H9 (cell line): ENCODE data around the gene ANKRD12. TPM values are rescaled to one million over a fixed set of nuclear protein-coding genes. Genes with fewer than 3 reads are reported as not detected.
"Not testable (repeated sequence)": the region's sequence is repeated elsewhere in the genome, so short reads cannot be mapped to it uniquely, and the experiment has no call there.

ENCODE experiments used
- DNase-seq: peaks from one replicate; pipeline ENCODE4 v3.0.0-alpha.2; 2017
- H2AFZ ChIP-seq: one replicate; pipeline ENCODE4 v1.6.1; 2013; ENCODE audit warnings: mild to moderate bottlenecking, low read length, control low read depth, moderate library complexity
- H2AK5ac ChIP-seq: 2 replicates; pipeline ENCODE4 v1.6.1; 2013; ENCODE audit warnings: low read length, control low read depth, mixed read lengths; ENCODE audit not compliant: insufficient read length
- H2BK120ac ChIP-seq: one replicate; pipeline ENCODE4 v1.6.1; 2013; ENCODE audit warnings: low read depth, mild to moderate bottlenecking, low read length, control low read depth, inconsistent platforms; ENCODE audit not compliant: poor library complexity, severe bottlenecking
- H2BK12ac ChIP-seq: 2 replicates; pipeline ENCODE4 v1.6.1; 2013; ENCODE audit warnings: low read length, control low read depth, mixed read lengths, low read depth; ENCODE audit not compliant: insufficient read length
- H2BK15ac ChIP-seq: 2 replicates; pipeline ENCODE4 v1.6.1; 2013; ENCODE audit warnings: low read depth, low read length, control low read depth
- H2BK20ac ChIP-seq: one replicate; pipeline ENCODE4 v1.6.1; 2013; ENCODE audit warnings: low read depth, mild to moderate bottlenecking, low read length, control low read depth, inconsistent platforms; ENCODE audit not compliant: poor library complexity, severe bottlenecking
- H2BK5ac ChIP-seq: 2 replicates; pipeline ENCODE4 v1.6.1; 2013; ENCODE audit warnings: low read length, control low read depth, mixed read lengths; ENCODE audit not compliant: insufficient read length
- H3K14ac ChIP-seq: 2 replicates; pipeline ENCODE4 v1.6.1; 2013; ENCODE audit warnings: low read length, control low read depth; ENCODE audit not compliant: insufficient read depth
- H3K18ac ChIP-seq: 2 replicates; pipeline ENCODE4 v1.6.1; 2013; ENCODE audit warnings: low read depth, mild to moderate bottlenecking, mixed read lengths, low read length, control low read depth; ENCODE audit not compliant: insufficient read length
- H3K23ac ChIP-seq: 2 replicates; pipeline ENCODE4 v1.6.1; 2013; ENCODE audit warnings: low read length, control low read depth, mixed read lengths, low read depth; ENCODE audit not compliant: insufficient read length
- H3K23me2 ChIP-seq: 2 replicates; pipeline ENCODE4 v1.6.1; 2013; ENCODE audit warnings: low read depth, mild to moderate bottlenecking, mixed read lengths, low read length, control low read depth; ENCODE audit not compliant: insufficient read length, poor library complexity, severe bottlenecking
- H3K27ac ChIP-seq: 2 replicates; pipeline ENCODE4 v1.5.1; 2013; ENCODE audit warnings: low read length, control low read depth, mixed read lengths, low read depth; ENCODE audit not compliant: insufficient read length
- H3K27me3 ChIP-seq: 2 replicates; pipeline ENCODE4 v1.6.1; 2013; ENCODE audit warnings: low read length, control low read depth, inconsistent platforms; ENCODE audit not compliant: insufficient read depth
- H3K4ac ChIP-seq: 2 replicates; pipeline ENCODE4 v1.6.1; 2013; ENCODE audit warnings: low read depth, mild to moderate bottlenecking, control low read depth, inconsistent platforms, low read length, moderate library complexity
- H3K4me1 ChIP-seq: 2 replicates; pipeline ENCODE4 v1.6.1; 2013; ENCODE audit warnings: low read length, control low read depth, inconsistent platforms; ENCODE audit not compliant: insufficient read depth
- H3K4me2 ChIP-seq: 2 replicates; pipeline ENCODE4 v1.6.1; 2013; ENCODE audit warnings: low read length, control low read depth, mixed read lengths; ENCODE audit not compliant: insufficient read length, insufficient read depth
- H3K56ac ChIP-seq: 2 replicates; pipeline ENCODE4 v1.6.1; 2013; ENCODE audit warnings: low read depth, mild to moderate bottlenecking, mixed read lengths, low read length, control low read depth; ENCODE audit not compliant: insufficient read length
- H3K79me1 ChIP-seq: 2 replicates; pipeline ENCODE4 v1.6.1; 2013; ENCODE audit warnings: low read depth, mild to moderate bottlenecking, moderate library complexity, low read length, control low read depth, inconsistent platforms; ENCODE audit not compliant: insufficient read depth, poor library complexity, severe bottlenecking
- H3K79me2 ChIP-seq: 2 replicates; pipeline ENCODE4 v1.6.1; 2013; ENCODE audit warnings: low read length, control low read depth, inconsistent platforms; ENCODE audit not compliant: insufficient read depth
- H3K9ac ChIP-seq: 2 replicates; pipeline ENCODE4 v1.6.1; 2013; ENCODE audit warnings: low read length, control low read depth, mixed read lengths; ENCODE audit not compliant: insufficient read length; ENCODE audit errors: extremely low read depth
- H3K9me3 ChIP-seq: one replicate; pipeline ENCODE4 v1.6.1; 2013; ENCODE audit warnings: low read depth, low read length, inconsistent platforms; ENCODE audit not compliant: control insufficient read depth
- H3T11ph ChIP-seq: one replicate; pipeline ENCODE4 v1.6.1; 2013; ENCODE audit warnings: mild to moderate bottlenecking, low read length, control low read depth, inconsistent platforms
- H4K20me1 ChIP-seq: one replicate; pipeline ENCODE4 v1.6.1; 2013; ENCODE audit not compliant: control insufficient read depth, insufficient read length, insufficient read depth
- H4K5ac ChIP-seq: 2 replicates; pipeline ENCODE4 v1.6.1; 2013; ENCODE audit warnings: low read depth, mild to moderate bottlenecking, mixed read lengths, low read length, control low read depth; ENCODE audit not compliant: insufficient read length
- H4K8ac ChIP-seq: replicated peaks from 2 replicates; pipeline ENCODE4 v1.6.1; 2013; ENCODE audit warnings: low read length, control low read depth, mixed read lengths, low read depth; ENCODE audit not compliant: insufficient read length
- H4K91ac ChIP-seq: 2 replicates; pipeline ENCODE4 v1.6.1; 2013; ENCODE audit warnings: low read depth, mild to moderate bottlenecking, moderate library complexity, mixed read lengths, low read length, control low read depth; ENCODE audit not compliant: insufficient read length
- H3K27ac Mint-ChIP-seq, 3 experiments: 2 replicates in 2 of 3; 3 replicates in 1 of 3; pipeline ENCODE4 v1.8.0; 2020 to 2021; ENCODE audit warnings: mixed read lengths in 3 of 3, mild to moderate bottlenecking in 1 of 3, moderate library complexity in 1 of 3
- H3K27me3 Mint-ChIP-seq: 2 replicates; pipeline ENCODE4 v1.8.0; 2021; ENCODE audit warnings: low read depth, mild to moderate bottlenecking, moderate library complexity, mixed read lengths
- H3K36me3 Mint-ChIP-seq, 3 experiments: 2 replicates in 2 of 3; 3 replicates in 1 of 3; pipeline ENCODE4 v1.8.0; 2020 to 2021; ENCODE audit warnings: low read depth in 3 of 3, mixed read lengths in 3 of 3; ENCODE audit not compliant: insufficient read depth in 1 of 3
- H3K4me1 Mint-ChIP-seq, 2 experiments: 2 replicates each; pipeline ENCODE4 v1.8.0; 2020; ENCODE audit warnings: mixed read lengths in 2 of 2
- H3K4me3 Mint-ChIP-seq, 2 experiments: 2 replicates in 1 of 2; 3 replicates in 1 of 2; pipeline ENCODE4 v1.8.0; 2020 to 2021; ENCODE audit warnings: mild to moderate bottlenecking in 2 of 2, mixed read lengths in 2 of 2, moderate library complexity in 1 of 2
- H3K9me3 Mint-ChIP-seq, 2 experiments: 2 replicates in 1 of 2; 3 replicates in 1 of 2; pipeline ENCODE4 v1.8.0; 2020; ENCODE audit warnings: mild to moderate bottlenecking in 2 of 2, mixed read lengths in 2 of 2, moderate library complexity in 1 of 2
- WGBS: extraction: QIAGEN DNeasy Blood & Tissue Kit; methylation state at CpG from one replicate; pipeline ENCODE4 v1.1.7; 2013; ENCODE audit warnings: missing lambda C conversion rate, low lambda C conversion rate, mixed read lengths; ENCODE audit not compliant: insufficient read length; ENCODE audit errors: extremely low coverage; 5-methylcytosine and 5-hydroxymethylcytosine counted together
- total RNA-seq: library from RNA; stranded (reverse); gene quantifications from 2 replicates; pipeline ENCODE4 v1.2.1, GENCODE V29; 2021
- TF ChIP-seq, protein P1 (sequence below): fragments of 200-600 bp; sonication (generic); conservative IDR thresholded peaks from 3 replicates; pipeline ENCODE4 v1.8.0; 2021; ENCODE audit warnings: antibody characterized with exemption, mild to moderate bottlenecking

The ANKRD12 gene
- total RNA-seq, 1 experiment from 2014 or later = 38.9 TPM

- Histone ChIP-seq H3K27me3 (no peaks in the 10 kb centered on the region), H2AK5ac (no peak overlapping the region), H3K4me1 (no peaks in the 10 kb centered on the region), H3K23ac (no peak overlapping the region), H3K79me2 (no peaks in the 10 kb centered on the region), H2AFZ (no peak overlapping the region), H2BK120ac (no peak overlapping the region), H3K18ac (no peak overlapping the region), H4K20me1 (no peaks in the 10 kb centered on the region), H4K91ac (no peak overlapping the region), H3K4ac (no peak overlapping the region), H3K9ac (no peak overlapping the region), H3K9me3 (no peaks in the 10 kb centered on the region), H3T11ph (no peak overlapping the region), H3K27ac (no peak overlapping the region), H3K56ac (no peak overlapping the region), H3K23me2 (peaks cover 2% of the 10 kb centered on the region), H2BK15ac (no peak overlapping the region), H2BK12ac (no peak overlapping the region), H2BK5ac (no peak overlapping the region), H2BK20ac (no peak overlapping the region), H4K5ac (no peak overlapping the region), H4K8ac (no peak overlapping the region), H3K4me2 (no peak overlapping the region), H3K14ac (no peak overlapping the region), H3K79me1 (no peaks in the 10 kb centered on the region)
- no CpG with 5 or more reads among the region's 5 CpGs for whole genome bisulfite sequencing
- TF ChIP-seq, protein P1, sequence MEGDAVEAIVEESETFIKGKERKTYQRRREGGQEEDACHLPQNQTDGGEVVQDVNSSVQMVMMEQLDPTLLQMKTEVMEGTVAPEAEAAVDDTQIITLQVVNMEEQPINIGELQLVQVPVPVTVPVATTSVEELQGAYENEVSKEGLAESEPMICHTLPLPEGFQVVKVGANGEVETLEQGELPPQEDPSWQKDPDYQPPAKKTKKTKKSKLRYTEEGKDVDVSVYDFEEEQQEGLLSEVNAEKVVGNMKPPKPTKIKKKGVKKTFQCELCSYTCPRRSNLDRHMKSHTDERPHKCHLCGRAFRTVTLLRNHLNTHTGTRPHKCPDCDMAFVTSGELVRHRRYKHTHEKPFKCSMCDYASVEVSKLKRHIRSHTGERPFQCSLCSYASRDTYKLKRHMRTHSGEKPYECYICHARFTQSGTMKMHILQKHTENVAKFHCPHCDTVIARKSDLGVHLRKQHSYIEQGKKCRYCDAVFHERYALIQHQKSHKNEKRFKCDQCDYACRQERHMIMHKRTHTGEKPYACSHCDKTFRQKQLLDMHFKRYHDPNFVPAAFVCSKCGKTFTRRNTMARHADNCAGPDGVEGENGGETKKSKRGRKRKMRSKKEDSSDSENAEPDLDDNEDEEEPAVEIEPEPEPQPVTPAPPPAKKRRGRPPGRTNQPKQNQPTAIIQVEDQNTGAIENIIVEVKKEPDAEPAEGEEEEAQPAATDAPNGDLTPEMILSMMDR = no peak
- Mint-ChIP-seq H3K36me3 (no peaks in the 10 kb centered on the region), H3K9me3 (no peaks in the 10 kb centered on the region), H3K27me3 (no peaks in the 10 kb centered on the region), H3K27ac (no peak overlapping the region), H3K4me1 (no peaks in the 10 kb centered on the region), H3K4me3 (no peak overlapping the region)
- DNase-seq = no peak
Observed at GRCh38 chr18:9088252-9088651, 48.3 kb upstream of the ANKRD12 start.

GRCh38 chr18:9088727-9089126 is 47.9 kb upstream of the ANKRD12 start:
- not testable (repeated sequence) for H2BK120ac ChIP-seq, H3K56ac ChIP-seq, H3K4me1 Mint-ChIP-seq, H3K36me3 Mint-ChIP-seq, H3K79me2 ChIP-seq, H3K4me2 ChIP-seq, H3T11ph ChIP-seq, H3K9me3 ChIP-seq, H3K9ac ChIP-seq, H3K27me3 Mint-ChIP-seq, H2BK12ac ChIP-seq, H3K27ac Mint-ChIP-seq, DNase-seq, H4K8ac ChIP-seq, H2AK5ac ChIP-seq, H4K20me1 ChIP-seq, H4K91ac ChIP-seq, H3K79me1 ChIP-seq, H2AFZ ChIP-seq, H3K4me3 Mint-ChIP-seq, H3K27ac ChIP-seq, H3K27me3 ChIP-seq, H3K23me2 ChIP-seq, H4K5ac ChIP-seq, H3K18ac ChIP-seq, H3K4ac ChIP-seq, H2BK15ac ChIP-seq, H2BK20ac ChIP-seq, H2BK5ac ChIP-seq, H3K23ac ChIP-seq, H3K14ac ChIP-seq, H3K9me3 Mint-ChIP-seq, H3K4me1 ChIP-seq
- no CpG with 5 or more reads among the region's 2 CpGs for WGBS
